Measurements from ENCODE around the gene TMEM131L.

The TMEM131L gene

DNA sequence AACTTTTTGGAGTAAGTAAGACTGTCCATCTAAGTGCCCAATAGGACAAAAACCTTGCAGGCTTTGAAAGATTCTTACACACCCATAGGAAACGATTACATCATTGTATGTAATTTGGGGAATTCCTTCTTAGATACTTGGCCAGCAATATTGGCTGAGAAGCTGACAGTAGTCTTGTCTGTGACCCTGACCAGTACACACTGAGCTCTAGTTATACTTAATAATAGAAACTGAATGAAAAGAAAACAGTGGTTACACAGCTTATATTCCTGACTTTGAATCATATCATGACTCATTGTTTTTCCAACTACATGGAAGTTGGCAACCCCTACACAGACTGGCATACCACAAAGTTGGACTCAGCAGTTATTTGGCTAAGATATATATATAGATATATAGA lies 210.8 kb downstream of the TMEM131L start:
- TF ChIP-seq, protein P1, sequence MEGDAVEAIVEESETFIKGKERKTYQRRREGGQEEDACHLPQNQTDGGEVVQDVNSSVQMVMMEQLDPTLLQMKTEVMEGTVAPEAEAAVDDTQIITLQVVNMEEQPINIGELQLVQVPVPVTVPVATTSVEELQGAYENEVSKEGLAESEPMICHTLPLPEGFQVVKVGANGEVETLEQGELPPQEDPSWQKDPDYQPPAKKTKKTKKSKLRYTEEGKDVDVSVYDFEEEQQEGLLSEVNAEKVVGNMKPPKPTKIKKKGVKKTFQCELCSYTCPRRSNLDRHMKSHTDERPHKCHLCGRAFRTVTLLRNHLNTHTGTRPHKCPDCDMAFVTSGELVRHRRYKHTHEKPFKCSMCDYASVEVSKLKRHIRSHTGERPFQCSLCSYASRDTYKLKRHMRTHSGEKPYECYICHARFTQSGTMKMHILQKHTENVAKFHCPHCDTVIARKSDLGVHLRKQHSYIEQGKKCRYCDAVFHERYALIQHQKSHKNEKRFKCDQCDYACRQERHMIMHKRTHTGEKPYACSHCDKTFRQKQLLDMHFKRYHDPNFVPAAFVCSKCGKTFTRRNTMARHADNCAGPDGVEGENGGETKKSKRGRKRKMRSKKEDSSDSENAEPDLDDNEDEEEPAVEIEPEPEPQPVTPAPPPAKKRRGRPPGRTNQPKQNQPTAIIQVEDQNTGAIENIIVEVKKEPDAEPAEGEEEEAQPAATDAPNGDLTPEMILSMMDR (conservative IDR thresholded peaks at IDR 0.05; ENCODE audit: low read depth): no peak
- CTCF ChIA-PET: no interaction called here
- peak overlapping the region; percentile 52; the same call in 1 of the 2 replicates for H3K27ac ChIP-seq
- DNase-seq (ENCODE audit: low spot score): peak; percentile 84
- POLR2A ChIA-PET (ENCODE audit: low non-redundant PET): no interaction called here

DNA sequence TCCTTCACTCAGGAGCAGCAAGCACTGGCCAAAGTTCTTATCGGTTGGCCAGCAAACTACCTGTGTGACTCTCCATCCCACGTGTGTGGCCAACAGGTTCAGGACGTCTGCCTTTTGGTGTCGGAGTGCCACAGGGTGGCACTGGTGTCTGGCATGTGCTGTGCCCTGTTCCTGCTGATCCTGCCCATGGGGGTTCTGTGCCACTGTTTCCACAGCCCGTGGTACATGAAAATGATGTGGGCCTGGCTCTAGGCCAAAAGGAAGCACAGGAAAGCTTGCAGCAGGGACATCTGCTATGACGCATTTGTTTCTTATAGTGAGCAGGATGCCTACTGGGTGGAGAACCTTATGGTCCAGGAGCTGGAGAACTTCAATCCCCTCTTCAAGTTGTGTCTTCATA lies 213.3 kb downstream of the TMEM131L start:
- ChIA-PET CTCF (no interaction called here), POLR2A (ENCODE audit: low non-redundant PET) (no interaction called here)
- TF ChIP-seq, protein P1 (conservative IDR thresholded peaks at IDR 0.05; ENCODE audit: low read depth): no peak
- DNase-seq (ENCODE audit: low spot score): no peak
- H3K27ac ChIP-seq: no peak overlapping the region

DNA sequence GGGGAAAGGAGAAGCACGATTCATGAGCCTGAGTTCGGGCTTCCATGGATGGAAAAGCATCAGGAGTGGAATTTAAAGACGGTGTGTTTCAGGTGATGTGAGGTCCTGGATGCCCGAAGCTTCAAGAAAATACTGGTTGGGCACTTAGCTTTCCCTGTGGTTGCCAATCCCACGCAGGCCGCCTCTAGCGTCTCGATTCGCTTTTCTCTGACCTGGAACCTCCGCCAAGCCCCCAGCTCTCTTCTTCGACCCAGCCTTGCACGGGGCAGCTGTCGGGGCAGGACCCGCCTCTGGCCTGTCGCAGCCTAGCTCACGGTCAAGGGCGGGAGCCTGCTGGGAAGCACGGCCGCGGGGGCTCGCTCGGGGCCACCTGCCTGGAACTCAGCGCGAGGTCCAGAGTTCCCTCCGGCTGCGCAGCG lies 217.6 kb downstream of the TMEM131L start:
- DNase-seq (ENCODE audit: low spot score): peak; percentile 5
- CTCF ChIA-PET: interaction anchor here (1.1 kb wide), 1 partner anchor 50 kb away, joined by 3 read pairs; no protein-coding TSS in a partner anchor

DNA sequence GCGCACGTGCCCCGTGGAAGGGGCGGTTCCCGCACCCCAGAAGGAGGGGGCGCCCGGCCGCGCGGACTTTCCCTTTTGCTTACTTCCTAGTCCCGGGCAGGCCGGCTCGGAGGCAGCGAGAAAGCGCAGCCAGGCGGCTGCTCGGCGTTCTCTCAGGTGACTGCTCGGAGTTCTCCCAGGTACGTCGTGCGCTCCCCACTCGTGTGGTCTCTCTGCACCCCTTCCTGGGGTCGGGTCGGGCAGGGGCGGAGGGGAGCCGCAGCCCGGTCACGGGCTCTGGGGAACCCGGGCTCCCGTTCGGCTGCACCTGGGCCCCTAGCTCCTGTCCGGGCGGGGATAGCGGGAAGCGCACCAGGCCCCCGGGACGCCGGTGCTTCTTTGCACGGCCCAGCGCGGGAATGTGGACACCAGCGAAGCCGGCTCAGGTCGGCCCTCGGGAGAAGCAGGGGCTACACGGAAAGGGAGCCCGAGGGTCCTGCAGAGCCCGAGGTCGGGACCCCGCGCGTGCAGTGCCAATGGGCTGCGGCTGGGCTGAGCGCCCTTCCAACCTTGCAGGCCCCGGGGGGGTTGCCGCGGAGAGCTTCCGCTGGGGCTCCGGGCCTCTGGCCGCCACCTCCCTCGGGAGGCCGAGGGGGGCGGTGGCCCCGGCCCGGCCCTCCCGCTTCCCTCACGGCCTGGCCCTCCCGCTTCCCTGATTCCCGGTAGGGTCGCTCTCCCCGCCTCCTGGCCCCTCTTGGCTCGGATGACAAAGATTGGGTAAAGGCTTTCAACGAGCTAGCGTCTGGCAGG lies 218.2 kb downstream of the TMEM131L start, which contains the start of gene TLR2:
TLR2 (plus strand) TSS at position 99 of the 789 bp plus-strand sequence. CDS start 18,628 bp downstream, outside the sequence.
- ChIA-PET POLR2A (ENCODE audit: low non-redundant PET) (no interaction called here), CTCF (interaction anchor here (1.1 kb wide), 2 partner anchors 49 to 50 kb away, joined by 3 read pairs; no protein-coding TSS in a partner anchor)
- H3K27ac ChIP-seq: peak within 1 kb of the TSS; percentile 15; the same call in 1 of the 2 replicates
- TF ChIP-seq, protein P1 (conservative IDR thresholded peaks at IDR 0.05; ENCODE audit: low read depth): no peak
- DNase-seq (ENCODE audit: low spot score): peak; percentile 67

More for the DNA sequence above, 217.6 kb downstream of the TMEM131L start:
- POLR2A ChIA-PET (ENCODE audit: low non-redundant PET): no interaction called here
- TF ChIP-seq, protein P1 (conservative IDR thresholded peaks at IDR 0.05; ENCODE audit: low read depth): no peak
- peak overlapping the region; percentile 15; the same call in 1 of the 2 replicates for H3K27ac ChIP-seq

DNA sequence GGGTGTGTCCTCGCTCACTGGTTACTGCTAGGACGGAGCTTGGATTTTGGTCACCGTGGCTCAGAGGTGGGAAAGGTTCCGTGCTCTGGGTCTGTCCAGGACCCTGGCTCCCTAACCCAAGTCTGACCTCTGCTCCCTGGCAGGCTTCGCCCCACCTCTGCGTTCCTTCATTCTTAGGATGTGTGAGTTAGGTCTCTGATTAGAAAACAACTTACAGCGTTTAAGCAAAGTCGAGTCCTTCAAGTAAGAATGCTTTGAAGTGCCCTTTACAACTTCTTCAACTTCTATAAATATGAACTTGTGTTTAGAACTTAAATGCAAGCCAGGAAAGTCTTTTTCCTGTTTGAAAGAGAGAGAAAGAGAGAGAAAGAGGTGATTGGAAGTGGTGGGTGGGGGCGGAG lies 218.8 kb downstream of the TMEM131L start:
- ChIA-PET CTCF (interaction anchor here (1.1 kb wide), 1 partner anchor 49 kb away, joined by 3 read pairs; no protein-coding TSS in a partner anchor), POLR2A (ENCODE audit: low non-redundant PET) (no interaction called here)
- no peak for DNase-seq (ENCODE audit: low spot score)
- H3K27ac ChIP-seq: no peak overlapping the region
- TF ChIP-seq, protein P1 (conservative IDR thresholded peaks at IDR 0.05; ENCODE audit: low read depth): no peak

Measured in RWPE1 (cell line).